ENCODE results near the gene ZNF543. TPM values are rescaled to one million over a fixed set of nuclear protein-coding genes. Genes with fewer than 3 reads are reported as not detected.

ZNF543 gene
- total and polyA plus RNA-seq, 2 of the 13 experiments (the other 11 are each of a cell fraction or from before 2014, with no cell fraction given): 2.1 to 8.9 TPM

- TF ChIP-seq, protein P1, sequence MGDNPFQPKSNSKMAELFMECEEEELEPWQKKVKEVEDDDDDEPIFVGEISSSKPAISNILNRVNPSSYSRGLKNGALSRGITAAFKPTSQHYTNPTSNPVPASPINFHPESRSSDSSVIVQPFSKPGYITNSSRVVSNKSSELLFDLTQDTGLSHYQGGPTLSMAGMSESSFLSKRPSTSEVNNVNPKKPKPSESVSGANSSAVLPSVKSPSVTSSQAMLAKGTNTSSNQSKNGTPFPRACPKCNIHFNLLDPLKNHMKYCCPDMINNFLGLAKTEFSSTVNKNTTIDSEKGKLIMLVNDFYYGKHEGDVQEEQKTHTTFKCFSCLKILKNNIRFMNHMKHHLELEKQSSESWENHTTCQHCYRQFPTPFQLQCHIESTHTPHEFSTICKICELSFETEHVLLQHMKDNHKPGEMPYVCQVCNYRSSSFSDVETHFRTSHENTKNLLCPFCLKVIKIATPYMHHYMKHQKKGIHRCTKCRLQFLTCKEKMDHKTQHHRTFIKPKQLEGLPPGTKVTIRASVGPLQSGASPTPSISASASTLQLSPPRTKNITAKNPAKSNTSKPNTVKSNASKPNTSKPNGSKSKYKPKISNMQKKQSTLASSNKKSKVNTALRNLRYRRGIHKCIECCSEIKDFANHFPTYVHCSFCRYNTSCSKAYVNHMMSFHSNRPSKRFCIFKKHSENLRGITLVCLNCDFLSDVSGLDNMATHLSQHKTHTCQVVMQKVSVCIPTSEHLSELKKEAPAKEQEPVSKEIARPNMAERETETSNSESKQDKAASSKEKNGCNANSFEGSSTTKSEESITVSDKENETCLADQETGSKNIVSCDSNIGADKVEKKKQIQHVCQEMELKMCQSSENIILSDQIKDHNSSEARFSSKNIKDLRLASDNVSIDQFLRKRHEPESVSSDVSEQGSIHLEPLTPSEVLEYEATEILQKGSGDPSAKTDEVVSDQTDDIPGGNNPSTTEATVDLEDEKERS (CRISPR knock-in tag; IDR thresholded peaks at IDR 0.05): no peak
- TF ChIP-seq KLF15 (CRISPR knock-in tag; IDR thresholded peaks at IDR 0.05; ENCODE audit: borderline replicate concordance) (0 out of 2 replicates have a peak, but pooled peaks have one; percentile 14), ZNF775 (CRISPR knock-in tag; IDR thresholded peaks at IDR 0.05; ENCODE audit: borderline replicate concordance) (peak; percentile 63; the same call in 1 of the 2 replicates), NR1H2 (CRISPR knock-in tag; IDR thresholded peaks at IDR 0.05; ENCODE audit: borderline replicate concordance, low read depth) (no peak; the same call in 1 of the 2 replicates), JARID2 (CRISPR knock-in tag; IDR thresholded peaks at IDR 0.05; ENCODE audit: insufficient replicate concordance) (no peak), ZNF432 (CRISPR knock-in tag; IDR thresholded peaks at IDR 0.05; ENCODE audit: borderline replicate concordance) (no peak), GTF3A (CRISPR knock-in tag; conservative IDR thresholded peaks at IDR 0.05) (no peak), PHF21A (CRISPR knock-in tag; IDR thresholded peaks at IDR 0.05) (peak; percentile 67), POLR2G (IDR thresholded peaks at IDR 0.05; ENCODE audit: low read depth, low read length) (peak; percentile 98), CBFB (CRISPR knock-in tag; IDR thresholded peaks at IDR 0.05) (0 out of 2 replicates have a peak, but pooled peaks have one; percentile 16), ZNF580 (CRISPR knock-in tag; IDR thresholded peaks at IDR 0.05; ENCODE audit: borderline replicate concordance, low read depth) (peak; percentile 92), CHD2 (IDR thresholded peaks at IDR 0.05; ENCODE audit: low read depth, low read length) (0 out of 2 replicates have a peak, but pooled peaks have one; percentile 31), ZNF678 (CRISPR knock-in tag; IDR thresholded peaks at IDR 0.05) (no peak), BRD4 (CRISPR knock-in tag; IDR thresholded peaks at IDR 0.05) (peak; percentile 88), GATAD2A (CRISPR knock-in tag; IDR thresholded peaks at IDR 0.05) (peak; percentile 82; the same call in 1 of the 2 replicates), ZNF232 (CRISPR knock-in tag; IDR thresholded peaks at IDR 0.05; ENCODE audit: borderline replicate concordance) (peak; percentile 80; the same call in 1 of the 2 replicates)
- TF ChIP-seq, protein P2, sequence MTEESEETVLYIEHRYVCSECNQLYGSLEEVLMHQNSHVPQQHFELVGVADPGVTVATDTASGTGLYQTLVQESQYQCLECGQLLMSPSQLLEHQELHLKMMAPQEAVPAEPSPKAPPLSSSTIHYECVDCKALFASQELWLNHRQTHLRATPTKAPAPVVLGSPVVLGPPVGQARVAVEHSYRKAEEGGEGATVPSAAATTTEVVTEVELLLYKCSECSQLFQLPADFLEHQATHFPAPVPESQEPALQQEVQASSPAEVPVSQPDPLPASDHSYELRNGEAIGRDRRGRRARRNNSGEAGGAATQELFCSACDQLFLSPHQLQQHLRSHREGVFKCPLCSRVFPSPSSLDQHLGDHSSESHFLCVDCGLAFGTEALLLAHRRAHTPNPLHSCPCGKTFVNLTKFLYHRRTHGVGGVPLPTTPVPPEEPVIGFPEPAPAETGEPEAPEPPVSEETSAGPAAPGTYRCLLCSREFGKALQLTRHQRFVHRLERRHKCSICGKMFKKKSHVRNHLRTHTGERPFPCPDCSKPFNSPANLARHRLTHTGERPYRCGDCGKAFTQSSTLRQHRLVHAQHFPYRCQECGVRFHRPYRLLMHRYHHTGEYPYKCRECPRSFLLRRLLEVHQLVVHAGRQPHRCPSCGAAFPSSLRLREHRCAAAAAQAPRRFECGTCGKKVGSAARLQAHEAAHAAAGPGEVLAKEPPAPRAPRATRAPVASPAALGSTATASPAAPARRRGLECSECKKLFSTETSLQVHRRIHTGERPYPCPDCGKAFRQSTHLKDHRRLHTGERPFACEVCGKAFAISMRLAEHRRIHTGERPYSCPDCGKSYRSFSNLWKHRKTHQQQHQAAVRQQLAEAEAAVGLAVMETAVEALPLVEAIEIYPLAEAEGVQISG (CRISPR knock-in tag; IDR thresholded peaks at IDR 0.05): peak; percentile 70; the same call in 1 of the 2 replicates
- TF ChIP-seq, protein P3, sequence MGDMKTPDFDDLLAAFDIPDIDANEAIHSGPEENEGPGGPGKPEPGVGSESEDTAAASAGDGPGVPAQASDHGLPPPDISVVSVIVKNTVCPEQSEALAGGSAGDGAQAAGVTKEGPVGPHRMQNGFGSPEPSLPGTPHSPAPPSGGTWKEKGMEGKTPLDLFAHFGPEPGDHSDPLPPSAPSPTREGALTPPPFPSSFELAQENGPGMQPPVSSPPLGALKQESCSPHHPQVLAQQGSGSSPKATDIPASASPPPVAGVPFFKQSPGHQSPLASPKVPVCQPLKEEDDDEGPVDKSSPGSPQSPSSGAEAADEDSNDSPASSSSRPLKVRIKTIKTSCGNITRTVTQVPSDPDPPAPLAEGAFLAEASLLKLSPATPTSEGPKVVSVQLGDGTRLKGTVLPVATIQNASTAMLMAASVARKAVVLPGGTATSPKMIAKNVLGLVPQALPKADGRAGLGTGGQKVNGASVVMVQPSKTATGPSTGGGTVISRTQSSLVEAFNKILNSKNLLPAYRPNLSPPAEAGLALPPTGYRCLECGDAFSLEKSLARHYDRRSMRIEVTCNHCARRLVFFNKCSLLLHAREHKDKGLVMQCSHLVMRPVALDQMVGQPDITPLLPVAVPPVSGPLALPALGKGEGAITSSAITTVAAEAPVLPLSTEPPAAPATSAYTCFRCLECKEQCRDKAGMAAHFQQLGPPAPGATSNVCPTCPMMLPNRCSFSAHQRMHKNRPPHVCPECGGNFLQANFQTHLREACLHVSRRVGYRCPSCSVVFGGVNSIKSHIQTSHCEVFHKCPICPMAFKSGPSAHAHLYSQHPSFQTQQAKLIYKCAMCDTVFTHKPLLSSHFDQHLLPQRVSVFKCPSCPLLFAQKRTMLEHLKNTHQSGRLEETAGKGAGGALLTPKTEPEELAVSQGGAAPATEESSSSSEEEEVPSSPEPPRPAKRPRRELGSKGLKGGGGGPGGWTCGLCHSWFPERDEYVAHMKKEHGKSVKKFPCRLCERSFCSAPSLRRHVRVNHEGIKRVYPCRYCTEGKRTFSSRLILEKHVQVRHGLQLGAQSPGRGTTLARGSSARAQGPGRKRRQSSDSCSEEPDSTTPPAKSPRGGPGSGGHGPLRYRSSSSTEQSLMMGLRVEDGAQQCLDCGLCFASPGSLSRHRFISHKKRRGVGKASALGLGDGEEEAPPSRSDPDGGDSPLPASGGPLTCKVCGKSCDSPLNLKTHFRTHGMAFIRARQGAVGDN (CRISPR knock-in tag; IDR thresholded peaks at IDR 0.05): peak; percentile 90; the same call in 1 of the 2 replicates
Measured at GRCh38 chr19:57279418-57280164, 40.7 kb upstream of the ZNF543 start (continued).
